Measurements from ENCODE around the gene CDNF.

- TF ChIP-seq, protein P1, sequence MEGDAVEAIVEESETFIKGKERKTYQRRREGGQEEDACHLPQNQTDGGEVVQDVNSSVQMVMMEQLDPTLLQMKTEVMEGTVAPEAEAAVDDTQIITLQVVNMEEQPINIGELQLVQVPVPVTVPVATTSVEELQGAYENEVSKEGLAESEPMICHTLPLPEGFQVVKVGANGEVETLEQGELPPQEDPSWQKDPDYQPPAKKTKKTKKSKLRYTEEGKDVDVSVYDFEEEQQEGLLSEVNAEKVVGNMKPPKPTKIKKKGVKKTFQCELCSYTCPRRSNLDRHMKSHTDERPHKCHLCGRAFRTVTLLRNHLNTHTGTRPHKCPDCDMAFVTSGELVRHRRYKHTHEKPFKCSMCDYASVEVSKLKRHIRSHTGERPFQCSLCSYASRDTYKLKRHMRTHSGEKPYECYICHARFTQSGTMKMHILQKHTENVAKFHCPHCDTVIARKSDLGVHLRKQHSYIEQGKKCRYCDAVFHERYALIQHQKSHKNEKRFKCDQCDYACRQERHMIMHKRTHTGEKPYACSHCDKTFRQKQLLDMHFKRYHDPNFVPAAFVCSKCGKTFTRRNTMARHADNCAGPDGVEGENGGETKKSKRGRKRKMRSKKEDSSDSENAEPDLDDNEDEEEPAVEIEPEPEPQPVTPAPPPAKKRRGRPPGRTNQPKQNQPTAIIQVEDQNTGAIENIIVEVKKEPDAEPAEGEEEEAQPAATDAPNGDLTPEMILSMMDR (IDR thresholded peaks at IDR 0.05), result no peak
- TF ChIP-seq POLR2A (IDR thresholded peaks at IDR 0.05), result no peak
Observed at GRCh38 chr10:14776546-14776945, 61.3 kb downstream of the CDNF start.

Measured in vagina (tissue), 2 donors.